Hepatocyte (in vitro differentiated cells): ENCODE results near the gene ABTB1.

Experiments
- EZH2phosphoT487 ChIP-seq: fragments of 200-600 bp; sonication (generic); IDR thresholded peaks from one replicate; pipeline ENCODE4 v1.6.1; 2018; ENCODE audit warnings: antibody characterized with exemption, mild to moderate bottlenecking, low read depth, moderate library complexity; ENCODE audit not compliant: unreplicated experiment, severe bottlenecking
- TF ChIP-seq, protein P1 (sequence below): fragments of 200-600 bp; sonication (generic); IDR thresholded peaks from 2 replicates; pipeline ENCODE4 v1.5.1; 2016; ENCODE audit warnings: antibody characterized with exemption, mild to moderate bottlenecking; ENCODE audit not compliant: poor library complexity

GRCh38 chr3:127730171-127730570 is 57.4 kb downstream of the ABTB1 start:
- TF ChIP-seq, protein P1, sequence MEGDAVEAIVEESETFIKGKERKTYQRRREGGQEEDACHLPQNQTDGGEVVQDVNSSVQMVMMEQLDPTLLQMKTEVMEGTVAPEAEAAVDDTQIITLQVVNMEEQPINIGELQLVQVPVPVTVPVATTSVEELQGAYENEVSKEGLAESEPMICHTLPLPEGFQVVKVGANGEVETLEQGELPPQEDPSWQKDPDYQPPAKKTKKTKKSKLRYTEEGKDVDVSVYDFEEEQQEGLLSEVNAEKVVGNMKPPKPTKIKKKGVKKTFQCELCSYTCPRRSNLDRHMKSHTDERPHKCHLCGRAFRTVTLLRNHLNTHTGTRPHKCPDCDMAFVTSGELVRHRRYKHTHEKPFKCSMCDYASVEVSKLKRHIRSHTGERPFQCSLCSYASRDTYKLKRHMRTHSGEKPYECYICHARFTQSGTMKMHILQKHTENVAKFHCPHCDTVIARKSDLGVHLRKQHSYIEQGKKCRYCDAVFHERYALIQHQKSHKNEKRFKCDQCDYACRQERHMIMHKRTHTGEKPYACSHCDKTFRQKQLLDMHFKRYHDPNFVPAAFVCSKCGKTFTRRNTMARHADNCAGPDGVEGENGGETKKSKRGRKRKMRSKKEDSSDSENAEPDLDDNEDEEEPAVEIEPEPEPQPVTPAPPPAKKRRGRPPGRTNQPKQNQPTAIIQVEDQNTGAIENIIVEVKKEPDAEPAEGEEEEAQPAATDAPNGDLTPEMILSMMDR, result no peak
- TF ChIP-seq EZH2phosphoT487, result no peak
